GM21381 (cell line): Measurements from ENCODE around the gene STAMBP.
"Not testable (repeated sequence)": the region's sequence is repeated elsewhere in the genome, so short reads cannot be mapped to it uniquely, and the experiment has no call there.

ENCODE experiments used
- ATAC-seq: cut with Tn5 transposase; IDR thresholded peaks from one replicate; pipeline ENCODE4 v1.9.1; 2021; ENCODE audit warnings: mild to moderate bottlenecking, moderate library complexity; ENCODE audit not compliant: unreplicated experiment

The STAMBP gene

GRCh38 chr2:73903949-73904613, 75.3 kb downstream of the STAMBP start:
- not testable (repeated sequence) for ATAC-seq

DNA sequence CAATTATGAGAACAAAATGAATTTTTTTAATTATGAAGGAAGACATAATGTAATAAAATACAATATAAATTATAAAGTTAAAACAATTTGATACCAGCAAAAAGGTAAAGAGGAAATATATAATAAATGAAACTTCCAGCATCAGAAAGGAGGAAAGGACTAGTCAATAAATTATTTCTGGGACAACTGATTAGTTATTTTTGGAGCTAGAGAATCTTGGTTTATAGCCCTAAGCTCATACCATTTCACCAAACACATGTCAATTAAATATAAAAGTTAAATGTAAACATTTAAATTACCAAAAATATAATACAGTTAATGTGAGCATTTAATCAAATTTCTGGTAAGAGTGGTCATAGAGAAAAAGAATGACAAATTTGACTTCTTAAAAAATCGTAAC, 76.2 kb downstream of the STAMBP start:
- no peak for ATAC-seq

- ATAC-seq, result no peak
Measured at GRCh38 chr2:73906847-73907505, 78.2 kb downstream of the STAMBP start.

GRCh38 chr2:73907840-73908452, 79.2 kb downstream of the STAMBP start:
- ATAC-seq, result no peak

DNA sequence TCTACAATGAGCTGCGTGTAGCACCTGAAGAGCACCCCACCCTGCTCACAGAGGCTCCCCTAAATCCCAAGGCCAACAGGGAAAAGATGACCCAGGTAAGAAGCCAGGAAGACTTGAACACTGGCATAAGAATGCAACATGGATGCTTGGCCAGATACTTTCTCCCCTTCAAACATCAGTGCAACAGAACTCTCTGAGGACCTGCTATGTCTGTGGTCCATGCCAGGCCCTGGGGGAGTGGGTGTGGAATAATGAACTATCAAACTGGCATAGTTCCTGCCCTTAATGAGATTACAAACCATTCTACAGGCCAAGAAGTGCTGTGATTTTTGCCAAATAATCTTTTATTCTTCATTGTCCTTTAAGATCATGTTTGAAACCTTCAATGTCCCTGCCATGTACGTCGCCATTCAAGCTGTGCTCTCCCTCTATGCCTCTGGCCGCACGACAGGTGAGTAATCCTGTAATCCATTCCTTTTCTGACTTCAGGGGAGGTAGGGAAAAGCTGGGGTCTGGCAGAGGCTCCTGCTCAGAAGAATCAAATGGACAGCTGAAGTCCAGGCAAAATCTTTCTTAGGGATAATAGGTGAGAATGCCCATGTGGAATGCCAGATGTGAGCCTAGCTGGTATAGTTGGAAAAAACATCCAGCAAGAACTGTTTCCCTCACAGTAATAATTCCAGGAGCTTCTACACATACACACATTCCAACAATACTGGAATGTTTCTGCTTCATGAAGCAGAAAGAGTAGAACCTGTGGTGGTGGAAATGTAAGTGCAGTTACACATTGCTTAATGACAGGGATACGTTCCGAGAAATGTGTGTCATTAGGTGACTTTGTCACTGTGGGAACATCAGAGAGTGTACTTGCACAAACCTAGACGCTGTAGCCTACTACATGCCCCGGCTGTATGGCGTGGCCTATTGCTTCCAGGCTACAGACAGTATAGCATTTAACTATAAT, 80.2 kb downstream of the STAMBP start:
- ATAC-seq, result no peak

DNA sequence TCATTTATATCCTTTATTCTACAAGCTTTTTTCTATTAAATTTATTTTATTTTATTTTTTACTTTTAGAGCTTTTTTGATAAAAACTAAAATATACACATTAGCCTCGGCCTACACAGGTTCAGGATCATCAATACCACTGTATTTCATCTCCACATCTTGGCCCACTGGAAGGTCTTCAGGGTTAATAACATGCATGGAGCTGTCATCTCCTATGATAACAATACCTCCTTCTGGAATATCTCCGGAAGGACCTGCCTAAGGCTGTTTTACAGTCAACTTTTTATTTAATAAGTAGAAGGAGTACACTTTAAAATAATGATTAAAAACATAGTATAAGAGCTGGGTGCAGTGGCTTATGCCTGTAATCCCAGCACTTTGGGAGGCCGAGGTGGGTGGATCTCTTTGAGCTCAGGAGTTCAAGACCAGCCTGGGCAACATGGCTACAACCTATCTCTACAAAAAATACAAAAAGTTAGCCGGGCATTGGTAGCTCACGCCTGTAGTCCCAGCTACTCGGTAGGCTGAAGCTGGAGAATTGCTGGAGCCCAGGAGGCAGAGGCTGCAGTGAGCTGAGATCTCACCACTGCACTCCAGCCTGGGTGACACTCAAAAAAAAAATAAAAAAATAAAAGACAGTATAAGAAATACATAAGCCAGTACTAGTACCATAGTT, 82.2 kb downstream of the STAMBP start:
- no peak for ATAC-seq

DNA sequence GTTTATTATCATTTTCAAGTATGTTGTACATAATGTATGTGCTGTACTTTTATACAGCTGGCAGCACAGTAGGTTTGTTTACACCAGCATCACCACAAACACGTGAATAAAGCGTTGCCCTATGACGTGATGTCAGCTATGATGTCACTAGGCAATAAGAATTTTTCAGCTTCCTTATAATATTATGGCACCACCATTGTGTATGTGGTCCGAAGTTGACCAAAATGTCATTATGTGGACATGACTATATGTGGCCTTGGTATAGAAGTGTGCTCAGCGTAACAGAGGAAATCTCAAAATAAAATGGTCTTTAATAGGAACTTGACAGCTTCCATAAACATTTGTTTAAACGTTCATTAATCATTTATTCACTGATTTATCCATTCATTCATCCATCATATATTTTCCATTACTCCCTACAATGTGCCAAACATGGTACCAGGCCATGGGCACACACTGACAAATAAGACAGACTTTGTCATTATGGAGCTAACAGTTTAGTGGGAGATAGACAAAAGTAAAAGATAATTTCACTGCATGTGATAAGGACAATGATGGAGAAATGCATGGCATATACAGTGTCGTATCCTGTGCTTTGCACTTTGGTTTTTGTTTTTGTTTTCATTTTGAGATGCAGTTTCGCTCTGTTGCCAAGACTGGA, 82.9 kb downstream of the STAMBP start:
- no peak for ATAC-seq

DNA sequence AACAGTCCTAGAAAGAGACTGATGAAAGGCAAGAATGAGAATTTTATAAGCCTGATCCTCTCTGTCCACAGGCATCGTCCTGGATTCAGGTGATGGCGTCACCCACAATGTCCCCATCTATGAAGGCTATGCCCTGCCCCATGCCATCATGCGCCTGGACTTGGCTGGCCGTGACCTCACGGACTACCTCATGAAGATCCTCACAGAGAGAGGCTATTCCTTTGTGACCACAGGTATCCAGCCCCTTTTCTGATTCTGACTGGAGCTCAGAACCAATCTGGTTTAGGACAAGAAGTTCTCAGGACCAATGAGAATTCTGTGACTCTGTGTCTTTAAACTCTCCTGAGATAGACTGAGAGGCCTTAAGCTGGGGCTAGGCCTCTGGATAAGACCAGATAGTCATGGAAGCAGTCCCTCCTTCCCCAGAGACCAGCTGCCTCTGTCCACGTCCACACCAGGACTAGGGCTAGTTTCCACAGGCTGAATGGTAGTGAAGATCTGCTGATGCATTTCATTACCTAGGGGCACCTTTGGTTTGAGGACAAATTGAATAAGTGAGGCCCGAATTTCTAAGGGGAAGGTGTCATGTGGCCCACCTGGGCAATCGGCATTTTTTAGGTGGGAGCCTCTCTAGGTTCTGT, 84.8 kb downstream of the STAMBP start:
- ATAC-seq, result no peak

DNA sequence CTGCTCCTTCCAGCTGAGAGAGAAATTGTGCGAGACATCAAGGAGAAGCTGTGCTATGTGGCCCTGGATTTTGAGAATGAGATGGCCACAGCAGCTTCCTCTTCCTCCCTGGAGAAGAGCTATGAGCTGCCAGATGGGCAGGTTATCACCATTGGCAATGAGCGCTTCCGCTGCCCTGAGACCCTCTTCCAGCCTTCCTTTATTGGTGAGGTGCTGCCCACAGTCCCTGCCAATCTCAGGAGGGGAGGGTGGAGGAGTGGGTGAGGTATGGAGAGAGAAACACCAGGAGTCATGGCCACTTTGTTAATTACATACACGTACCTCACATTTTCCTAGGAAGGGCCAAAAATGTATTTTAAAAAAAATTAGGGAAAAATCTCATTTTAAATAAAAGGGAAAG, 85.9 kb downstream of the STAMBP start:
- no peak for ATAC-seq

GRCh38 chr2:73915437-73915993, 86.8 kb downstream of the STAMBP start:
- no peak for ATAC-seq

DNA sequence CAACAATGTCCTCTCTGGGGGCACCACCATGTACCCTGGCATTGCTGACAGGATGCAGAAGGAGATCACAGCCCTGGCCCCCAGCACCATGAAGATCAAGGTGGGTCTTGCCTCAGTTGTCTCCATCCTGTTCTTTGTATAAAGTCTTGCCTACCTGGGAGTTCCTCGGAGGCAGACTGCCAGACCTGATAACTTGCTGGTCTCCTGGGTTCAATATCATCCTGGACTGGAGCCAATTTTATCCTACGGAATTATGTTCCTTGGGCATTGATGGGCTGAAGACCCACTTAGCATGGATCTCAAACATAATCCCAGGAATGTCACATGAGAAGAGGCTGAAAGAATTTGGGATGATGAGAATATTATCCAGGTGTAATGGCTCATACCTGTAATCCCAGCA, 87.9 kb downstream of the STAMBP start:
- no peak for ATAC-seq

DNA sequence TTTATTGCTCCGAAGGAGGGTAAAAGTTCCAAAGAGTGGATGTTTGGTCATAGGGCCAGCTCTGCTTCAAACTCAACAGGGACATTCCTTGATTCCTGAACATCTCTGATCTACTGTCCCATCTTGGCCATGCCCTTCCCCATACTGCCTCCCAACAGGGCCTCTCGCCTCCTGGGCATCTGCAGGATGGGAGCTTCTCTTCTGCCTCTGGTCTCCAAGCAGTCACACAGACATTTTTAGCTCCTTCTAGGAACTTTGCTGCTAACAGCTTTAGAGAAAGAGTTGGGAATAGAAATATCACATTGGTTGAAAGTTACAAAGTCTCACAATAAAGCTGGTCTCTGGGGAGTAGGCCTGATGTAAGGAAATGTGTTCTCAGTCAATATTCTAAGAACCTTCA, 88.5 kb downstream of the STAMBP start:
- no peak for ATAC-seq

DNA sequence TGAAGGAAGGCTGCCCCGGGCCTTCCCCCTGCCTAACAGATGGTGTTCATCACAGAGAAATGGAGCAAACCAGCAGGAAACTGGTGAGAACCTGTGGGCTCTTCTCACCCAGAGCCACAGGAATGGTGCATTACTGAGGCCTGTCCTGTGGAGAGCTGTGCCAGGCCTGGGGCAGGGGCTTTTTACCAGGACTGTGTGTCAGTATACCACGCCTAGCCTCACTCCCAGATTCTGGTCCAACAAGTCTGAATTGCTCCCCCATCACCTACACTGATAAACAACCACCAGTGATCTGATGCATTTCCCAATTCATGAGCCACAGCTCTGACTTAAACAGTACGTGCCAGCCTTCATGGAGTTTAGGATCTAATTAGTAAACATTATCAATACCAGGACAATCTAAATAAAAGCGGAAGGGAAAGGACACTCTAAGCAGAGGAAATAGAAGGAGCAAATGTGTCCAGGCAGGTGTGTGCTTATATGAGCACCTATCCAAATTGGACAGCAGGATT, 89.0 kb downstream of the STAMBP start:
- no peak for ATAC-seq

DNA sequence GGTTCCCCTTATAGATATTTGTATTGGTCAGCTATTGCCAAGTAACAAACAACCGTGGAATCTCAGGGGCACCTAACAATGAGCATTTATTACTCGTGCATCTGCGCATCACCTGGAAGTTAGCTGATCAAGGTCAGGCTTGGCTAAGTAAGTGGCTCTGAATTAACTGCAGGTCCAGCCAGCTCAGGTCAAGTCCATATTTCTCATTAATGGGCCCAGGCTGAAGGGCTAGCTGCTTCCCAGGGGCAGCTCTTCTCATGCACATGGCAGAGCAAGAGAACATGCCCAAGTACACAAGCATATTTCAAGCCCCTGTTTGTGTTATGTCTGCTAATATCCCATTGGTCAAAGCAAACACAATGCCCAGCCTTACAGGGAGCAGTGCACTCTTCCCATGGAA, 90.1 kb downstream of the STAMBP start:
- ATAC-seq, result no peak

DNA sequence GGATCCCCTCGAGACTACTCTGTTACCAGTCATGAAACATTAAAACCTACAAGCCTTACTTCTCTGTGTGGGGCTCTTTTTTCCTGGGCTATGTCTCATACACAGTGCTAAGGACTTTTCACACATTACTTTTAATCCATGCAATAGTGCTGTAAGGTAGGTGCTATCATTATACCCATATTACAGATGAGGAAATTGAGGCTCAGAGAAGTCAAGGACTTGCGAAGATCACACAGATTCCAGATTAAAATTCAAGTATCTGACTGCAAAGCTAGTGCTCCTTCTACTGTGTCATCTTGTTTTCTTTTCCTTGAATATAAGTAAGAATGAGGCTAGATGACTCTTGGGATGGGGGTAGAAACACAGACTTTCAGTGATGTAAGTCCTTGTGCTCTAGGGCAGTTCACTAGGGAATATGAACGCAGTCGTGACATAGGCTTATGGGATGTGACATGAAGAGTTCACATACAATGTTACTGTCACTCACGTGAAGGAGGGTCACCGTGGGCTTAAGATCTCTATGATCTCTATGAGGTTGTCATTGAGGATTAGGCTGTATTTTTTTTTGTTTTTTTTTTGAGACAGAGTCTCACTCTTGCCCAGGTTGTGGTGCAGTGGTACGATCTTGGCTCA, 91.0 kb downstream of the STAMBP start:
- no peak for ATAC-seq

DNA sequence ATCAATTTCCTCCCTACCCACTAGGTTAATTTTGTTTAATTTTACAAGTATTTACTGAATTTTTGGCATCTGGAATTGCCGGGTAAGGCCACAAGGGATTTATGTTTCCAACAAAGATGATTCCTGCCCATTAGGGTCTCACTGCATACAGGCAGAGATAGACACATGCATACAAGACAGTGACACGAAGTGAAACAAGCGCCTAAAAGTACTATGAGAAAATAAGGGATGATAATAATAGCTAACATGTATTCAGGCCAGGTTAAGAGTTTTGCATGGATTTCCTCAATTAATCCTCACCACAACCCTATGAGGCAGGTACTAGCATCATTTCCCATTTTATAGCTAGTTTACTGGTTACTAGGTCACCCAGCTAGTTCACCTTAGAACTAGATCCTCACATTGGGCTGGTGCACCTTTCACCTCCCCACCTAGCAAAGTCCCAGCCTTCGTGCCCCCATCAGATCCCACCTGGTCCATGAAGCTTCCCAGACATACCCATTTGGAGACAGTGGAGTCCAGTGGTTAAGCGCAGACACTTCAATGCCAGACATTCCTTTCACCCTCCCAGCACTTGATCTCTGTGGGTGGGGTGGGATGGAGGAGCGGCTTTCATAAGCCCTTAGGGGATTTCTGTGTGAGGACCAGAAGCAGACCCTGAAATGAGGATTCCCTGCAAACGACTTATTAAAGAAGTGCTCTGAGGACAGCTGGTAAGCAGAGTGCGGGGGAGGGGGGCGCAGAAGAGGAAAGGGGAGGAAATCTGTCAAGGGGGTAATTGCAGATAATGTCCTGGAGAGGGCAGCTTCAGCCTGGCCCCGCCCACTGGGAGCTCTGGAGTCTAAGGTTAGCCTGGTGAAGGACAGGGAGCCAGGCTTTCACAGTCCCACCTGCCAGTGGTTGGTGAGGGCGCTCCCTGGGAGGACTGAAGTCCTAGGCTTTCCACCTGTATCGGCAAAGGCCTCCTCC, 92.1 kb downstream of the STAMBP start:
- no peak for ATAC-seq

- no peak for ATAC-seq
Measured at GRCh38 chr2:73921581-73921980, 92.8 kb downstream of the STAMBP start.

DNA sequence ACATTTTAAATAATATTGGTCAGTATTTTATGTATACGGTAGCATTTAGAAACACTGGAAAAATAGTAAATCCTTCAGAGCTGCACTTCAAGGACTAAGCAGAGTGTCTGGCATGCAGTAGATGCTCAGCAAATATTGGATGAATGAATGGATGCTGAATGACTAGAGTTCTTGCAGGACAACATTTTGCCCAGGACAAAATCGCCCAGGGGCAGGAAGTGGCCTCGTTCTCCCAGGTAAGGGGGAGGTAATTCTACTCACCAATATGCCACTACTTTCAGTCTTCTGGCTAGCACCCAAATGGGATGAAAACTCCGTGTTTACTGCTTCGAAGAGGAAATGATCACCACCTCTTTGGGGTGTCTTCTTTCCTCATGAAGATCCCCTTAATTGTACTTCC, 93.9 kb downstream of the STAMBP start:
- ATAC-seq, result no peak
